Endothelial cell (in vitro differentiated cells): Measurements from ENCODE around the gene DEAF1. TPM values are rescaled to one million over a fixed set of nuclear protein-coding genes. Genes with fewer than 3 reads are reported as not detected.

Source experiments
- DNase-seq: peaks from one replicate; pipeline ENCODE4 v3.0.0; 2021; ENCODE audit warnings: low spot score
- H3K27ac Mint-ChIP-seq: one replicate; pipeline ENCODE4 v1.8.0; 2021; ENCODE audit warnings: mixed read lengths, inconsistent platforms; ENCODE audit not compliant: unreplicated experiment
- H3K27me3 Mint-ChIP-seq: one replicate; pipeline ENCODE4 v1.8.0; 2021; ENCODE audit warnings: mild to moderate bottlenecking, moderate library complexity, mixed read lengths, inconsistent platforms; ENCODE audit not compliant: unreplicated experiment
- H3K36me3 Mint-ChIP-seq: one replicate; pipeline ENCODE4 v1.8.0; 2021; ENCODE audit warnings: mild to moderate bottlenecking, low read depth, mixed read lengths, inconsistent platforms; ENCODE audit not compliant: unreplicated experiment
- H3K4me1 Mint-ChIP-seq: one replicate; pipeline ENCODE4 v1.8.0; 2021; ENCODE audit warnings: mild to moderate bottlenecking, mixed read lengths, inconsistent platforms; ENCODE audit not compliant: unreplicated experiment
- H3K4me3 Mint-ChIP-seq: one replicate; pipeline ENCODE4 v1.8.0; 2021; ENCODE audit warnings: mild to moderate bottlenecking, mixed read lengths, inconsistent platforms; ENCODE audit not compliant: unreplicated experiment
- H3K9me3 Mint-ChIP-seq: one replicate; pipeline ENCODE4 v1.8.0; 2021; ENCODE audit warnings: mixed read lengths, inconsistent platforms; ENCODE audit not compliant: unreplicated experiment
- total RNA-seq: library from RNA; stranded (reverse); fragmentation: NEBNext Ultra II Directional; extraction: Animal tissue kit (Norgen Biotek cat#: 25700); gene quantifications from one replicate; pipeline ENCODE4 v1.2.1, GENCODE V29; 2021; ENCODE audit not compliant: unreplicated experiment
- TF ChIP-seq, protein P1 (sequence below): fragments of 200-600 bp; sonication (generic); IDR thresholded peaks from one replicate; pipeline ENCODE4 v1.5.0; 2021; ENCODE audit warnings: antibody characterized with exemption; ENCODE audit not compliant: unreplicated experiment

The DEAF1 gene
- total RNA-seq, 1 donor from 2014 or later, result 118 TPM

DNA sequence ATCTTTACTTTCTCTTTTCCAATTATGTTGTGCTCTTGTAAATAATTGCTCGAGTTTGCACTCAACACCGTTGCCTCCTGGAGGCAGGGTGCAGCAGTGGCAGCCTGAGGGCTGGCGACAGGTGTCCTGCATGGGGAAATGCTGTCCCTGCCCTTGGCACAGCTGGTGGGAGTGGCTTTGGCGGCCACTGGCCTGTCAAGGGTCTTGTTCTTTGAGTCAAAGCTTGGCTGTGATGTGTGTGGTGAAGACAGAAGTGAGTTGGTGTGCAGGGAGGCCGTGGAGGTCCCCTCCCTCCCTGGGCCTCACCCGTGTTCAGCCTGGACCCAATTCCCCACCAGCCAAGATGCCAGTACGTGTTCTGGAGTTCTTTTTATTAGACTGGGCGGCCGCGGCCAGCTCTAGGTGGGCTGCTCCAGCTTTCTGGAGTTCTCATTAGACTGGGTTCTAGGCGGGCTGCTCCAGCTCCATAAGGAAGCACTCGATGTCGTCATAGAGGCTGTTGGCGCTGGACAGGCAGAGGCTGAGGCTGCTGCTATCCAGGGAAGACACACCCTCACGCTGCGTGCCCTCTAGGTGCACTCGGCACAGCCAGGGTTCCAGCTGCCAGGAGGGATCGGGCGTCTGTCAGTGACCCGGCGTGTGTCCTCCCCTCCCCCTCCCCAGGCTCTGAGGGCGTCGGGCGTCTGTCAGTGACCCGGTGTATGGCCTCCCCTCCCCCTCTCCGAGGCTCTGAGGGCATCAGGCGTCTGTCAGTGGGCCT is 82.6 kb downstream of the DEAF1 start:
- Mint-ChIP-seq H3K27ac (peak overlapping the region; percentile 25), H3K4me3 (peak overlapping the region; percentile 77)

DNA sequence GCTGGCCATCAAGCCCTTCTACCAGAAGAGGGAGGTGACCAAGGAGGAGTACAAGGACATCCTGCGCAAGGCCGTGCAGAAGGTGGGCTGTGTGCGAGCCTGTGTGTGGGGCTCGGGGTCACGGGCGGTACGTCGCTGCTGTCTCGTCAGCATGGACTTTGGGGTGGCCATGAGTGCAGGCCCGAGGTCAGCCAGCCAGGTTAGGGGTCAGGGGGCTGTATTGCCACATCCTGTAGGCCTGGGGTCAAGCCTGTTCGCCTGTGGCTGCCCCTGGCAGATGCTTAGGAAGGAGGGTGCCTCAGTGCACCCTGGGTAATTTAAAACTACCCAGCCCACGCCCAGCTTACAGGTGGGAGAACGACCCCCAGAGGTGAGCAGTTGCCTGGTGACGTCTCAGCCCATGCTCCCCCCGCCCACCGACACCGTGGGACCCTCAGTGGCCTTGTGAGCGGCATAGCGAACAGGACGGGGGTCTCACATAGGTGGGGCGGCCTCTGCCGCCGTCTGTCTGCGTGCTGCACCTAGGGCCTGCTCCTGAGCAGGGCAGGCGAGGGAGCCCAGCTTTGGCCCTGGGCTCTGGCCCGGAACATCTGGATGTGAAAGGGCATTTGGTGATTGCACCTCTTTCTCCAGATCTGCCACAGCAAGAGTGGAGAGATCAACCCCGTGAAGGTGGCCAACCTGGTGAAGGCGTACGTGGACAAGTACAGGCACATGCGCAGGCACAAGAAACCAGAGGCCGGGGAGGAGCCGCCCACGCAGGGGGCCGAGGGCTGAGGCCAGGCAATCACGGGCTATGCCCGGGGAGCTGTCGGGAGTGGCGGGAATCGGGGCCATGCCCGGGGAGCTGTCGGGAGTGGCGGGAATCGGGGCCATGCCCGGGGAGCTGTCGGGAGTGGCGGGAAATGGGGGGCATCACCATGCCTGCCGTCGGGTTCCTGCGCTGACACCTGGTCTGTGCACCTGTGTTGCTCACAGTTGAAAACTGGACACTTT is 83.7 kb downstream of the DEAF1 start:
- DNase-seq, result no peak
- peaks cover 20% of the 10 kb centered on the region for H3K27me3 Mint-ChIP-seq
- TF ChIP-seq, protein P1, sequence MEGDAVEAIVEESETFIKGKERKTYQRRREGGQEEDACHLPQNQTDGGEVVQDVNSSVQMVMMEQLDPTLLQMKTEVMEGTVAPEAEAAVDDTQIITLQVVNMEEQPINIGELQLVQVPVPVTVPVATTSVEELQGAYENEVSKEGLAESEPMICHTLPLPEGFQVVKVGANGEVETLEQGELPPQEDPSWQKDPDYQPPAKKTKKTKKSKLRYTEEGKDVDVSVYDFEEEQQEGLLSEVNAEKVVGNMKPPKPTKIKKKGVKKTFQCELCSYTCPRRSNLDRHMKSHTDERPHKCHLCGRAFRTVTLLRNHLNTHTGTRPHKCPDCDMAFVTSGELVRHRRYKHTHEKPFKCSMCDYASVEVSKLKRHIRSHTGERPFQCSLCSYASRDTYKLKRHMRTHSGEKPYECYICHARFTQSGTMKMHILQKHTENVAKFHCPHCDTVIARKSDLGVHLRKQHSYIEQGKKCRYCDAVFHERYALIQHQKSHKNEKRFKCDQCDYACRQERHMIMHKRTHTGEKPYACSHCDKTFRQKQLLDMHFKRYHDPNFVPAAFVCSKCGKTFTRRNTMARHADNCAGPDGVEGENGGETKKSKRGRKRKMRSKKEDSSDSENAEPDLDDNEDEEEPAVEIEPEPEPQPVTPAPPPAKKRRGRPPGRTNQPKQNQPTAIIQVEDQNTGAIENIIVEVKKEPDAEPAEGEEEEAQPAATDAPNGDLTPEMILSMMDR, result no peak
- no peak overlapping the region for H3K4me3 Mint-ChIP-seq
- no peaks in the 10 kb centered on the region for H3K9me3 Mint-ChIP-seq
- peaks cover 3% of the 10 kb centered on the region for H3K4me1 Mint-ChIP-seq
- no peak overlapping the region for H3K27ac Mint-ChIP-seq
- peaks cover 13% of the 10 kb centered on the region for H3K36me3 Mint-ChIP-seq

More for the DNA sequence above, 82.6 kb downstream of the DEAF1 start:
- Mint-ChIP-seq H3K4me1 (peaks cover 3% of the 10 kb centered on the region), H3K9me3 (no peaks in the 10 kb centered on the region), H3K27me3 (peaks cover 20% of the 10 kb centered on the region), H3K36me3 (peaks cover 9% of the 10 kb centered on the region)
- TF ChIP-seq, protein P1, result no peak
- no peak for DNase-seq

DNA sequence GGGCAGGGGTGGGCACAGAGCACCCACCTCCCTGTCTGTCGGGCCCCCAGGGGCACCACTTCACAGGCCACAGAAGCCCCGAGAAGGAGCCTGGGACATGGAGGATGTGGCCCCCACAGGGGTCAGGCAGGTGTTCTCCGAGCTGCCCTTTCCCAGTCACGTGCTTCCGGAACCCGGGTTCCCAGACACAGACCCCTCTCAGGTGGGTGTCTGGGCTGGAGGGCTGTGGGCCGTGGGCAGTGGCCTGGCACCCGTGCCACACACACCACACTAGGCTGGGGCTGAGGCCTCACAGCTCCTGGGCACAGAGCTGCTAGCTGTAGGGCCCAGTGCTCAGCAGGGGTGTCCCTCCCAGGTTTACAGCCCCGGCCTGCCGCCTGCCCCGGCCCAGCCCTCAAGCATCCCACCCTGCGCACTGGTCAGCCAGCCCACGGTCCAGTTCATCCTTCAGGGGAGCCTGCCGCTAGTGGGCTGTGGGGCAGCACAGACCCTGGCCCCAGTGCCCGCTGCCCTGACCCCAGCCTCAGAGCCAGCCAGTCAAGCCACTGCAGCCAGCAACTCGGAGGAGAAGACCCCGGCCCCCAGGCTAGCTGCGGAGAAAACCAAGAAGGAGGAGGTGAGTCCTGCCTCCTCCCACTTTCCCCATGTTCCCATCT is 84.7 kb downstream of the DEAF1 start:
- peaks cover 3% of the 10 kb centered on the region for H3K4me1 Mint-ChIP-seq
- no peak overlapping the region for H3K27ac Mint-ChIP-seq
- TF ChIP-seq, protein P1, result no peak
- H3K27me3 Mint-ChIP-seq, result peaks cover 20% of the 10 kb centered on the region
- no peaks in the 10 kb centered on the region for H3K9me3 Mint-ChIP-seq
- peaks cover 13% of the 10 kb centered on the region for H3K36me3 Mint-ChIP-seq
- DNase-seq, result no peak
- H3K4me3 Mint-ChIP-seq, result no peak overlapping the region

DNA sequence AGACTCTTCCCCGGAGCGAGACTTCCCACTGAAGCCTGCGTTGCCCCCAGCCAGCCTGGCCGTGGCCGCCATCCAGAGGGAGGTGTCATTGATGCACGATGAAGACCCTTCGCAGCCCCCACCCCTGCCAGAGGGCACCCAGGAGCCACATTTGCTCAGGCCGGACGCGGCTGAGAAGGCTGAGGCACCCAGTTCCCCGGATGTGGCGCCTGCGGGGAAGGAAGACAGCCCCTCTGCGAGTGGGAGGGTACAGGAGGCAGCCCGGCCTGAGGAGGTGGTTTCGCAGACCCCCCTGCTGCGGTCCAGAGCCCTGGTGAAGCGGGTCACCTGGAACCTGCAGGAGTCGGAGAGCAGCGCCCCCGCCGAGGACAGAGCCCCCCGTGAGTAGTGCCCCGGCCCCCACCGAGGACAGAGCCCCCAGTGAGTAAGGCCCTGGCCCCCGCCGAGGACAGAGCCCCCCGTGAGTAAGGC is 85.6 kb downstream of the DEAF1 start:
- Mint-ChIP-seq H3K9me3 (no peaks in the 10 kb centered on the region), H3K4me1 (peaks cover 3% of the 10 kb centered on the region), H3K4me3 (no peak overlapping the region), H3K27ac (no peak overlapping the region), H3K27me3 (peaks cover 17% of the 10 kb centered on the region), H3K36me3 (peaks cover 16% of the 10 kb centered on the region)
- TF ChIP-seq, protein P1, result no peak
- DNase-seq, result no peak
